ENCODE measurements around the gene LILRB4.
"Not testable (repeated sequence)": the region's sequence is repeated elsewhere in the genome, so short reads cannot be mapped to it uniquely, and the experiment has no call there.

Gene LILRB4

DNA sequence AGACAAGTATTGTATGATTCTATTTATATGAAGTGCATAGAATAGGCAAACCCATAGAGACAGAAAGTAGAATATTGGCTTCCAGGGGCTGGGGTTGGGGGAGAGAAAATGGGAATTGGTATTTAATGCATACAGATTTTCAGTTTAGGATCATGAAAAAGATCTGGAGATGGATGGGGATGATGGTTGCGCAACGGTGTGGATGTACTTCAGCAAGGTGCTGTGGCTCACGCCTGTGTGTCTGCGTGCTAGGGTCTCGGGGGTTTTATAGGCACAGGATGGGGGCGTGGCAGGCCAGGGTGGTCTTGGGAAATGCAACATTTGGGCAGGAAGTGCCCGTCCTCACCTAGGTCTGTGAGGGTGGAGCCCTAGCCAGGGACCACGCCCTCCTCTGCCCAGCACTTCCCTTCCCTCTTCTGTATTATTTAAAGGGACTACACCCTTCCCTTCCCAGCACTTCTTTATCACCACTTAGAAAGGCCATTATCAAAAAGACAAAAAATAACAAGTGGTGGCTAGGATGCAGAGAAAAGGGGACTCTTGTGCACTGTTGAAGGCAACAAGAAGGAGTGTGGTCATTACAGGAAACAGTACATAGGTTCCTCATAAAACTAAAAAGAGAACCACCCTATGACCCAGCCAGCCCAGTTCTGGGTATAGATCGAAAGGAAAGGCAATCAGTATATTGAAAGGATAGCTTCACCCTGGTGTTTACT, 29.0 kb downstream of the LILRB4 start:
- H3K4me3 ChIP-seq (ENCODE audit: low read depth, low read length): no peak overlapping the region

DNA sequence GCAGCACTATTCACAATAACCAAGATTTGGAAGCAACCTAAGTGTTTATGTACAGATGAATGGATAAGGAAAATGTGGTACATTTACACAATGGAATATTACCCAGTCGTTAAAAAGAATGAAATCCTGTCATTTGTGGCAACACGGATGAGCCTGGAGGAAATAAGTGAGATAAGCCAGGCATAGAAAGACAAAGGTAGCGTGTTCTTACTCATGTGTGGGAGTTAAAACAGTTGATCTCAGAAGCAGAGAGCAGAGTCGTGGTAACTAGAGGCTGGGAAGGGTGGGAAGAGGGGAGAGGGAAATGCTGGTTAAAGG, 29.5 kb downstream of the LILRB4 start:
- no peak overlapping the region for H3K4me3 ChIP-seq (ENCODE audit: low read depth, low read length)

DNA sequence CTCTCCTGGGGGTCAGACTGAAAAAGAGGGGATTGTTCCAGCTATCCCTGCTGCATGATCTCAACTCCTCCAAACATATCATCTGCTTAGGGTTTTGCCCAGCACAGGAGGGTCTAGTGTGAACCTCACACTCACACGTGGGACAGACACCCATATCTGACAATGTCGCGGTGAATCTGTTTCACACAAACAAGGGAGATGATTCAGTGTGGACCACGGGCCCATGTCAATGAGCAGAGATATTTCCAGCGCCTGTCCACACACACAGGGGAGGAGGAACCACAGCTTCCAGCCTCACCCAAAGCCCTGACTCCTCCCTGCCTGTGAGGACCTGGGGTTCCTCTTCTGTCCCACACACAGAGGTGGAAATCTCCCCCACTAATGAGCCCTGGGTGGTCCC, 31.9 kb downstream of the LILRB4 start:
- H3K4me3 ChIP-seq (ENCODE audit: low read depth, low read length): no peak overlapping the region

DNA sequence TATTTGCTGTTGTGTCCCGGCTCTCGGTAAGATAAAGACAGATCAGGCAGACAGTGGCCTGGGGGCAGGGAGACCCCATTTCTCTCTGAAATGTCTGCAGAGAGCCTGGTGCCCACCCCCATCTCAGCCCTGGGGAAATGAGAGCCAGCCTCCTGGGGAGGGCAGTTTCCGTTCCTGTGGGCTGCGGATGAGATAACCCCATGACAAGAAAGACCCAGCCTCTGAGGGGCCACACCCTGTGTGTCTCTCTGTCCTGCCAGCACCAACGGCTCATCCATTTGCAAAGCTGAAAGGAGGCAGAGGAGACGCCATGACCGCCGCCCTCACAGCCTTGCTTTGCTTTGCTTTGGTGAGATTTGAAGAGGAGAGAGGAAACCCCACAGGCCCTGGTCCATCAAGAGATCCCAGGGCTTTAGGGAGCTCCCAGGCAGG, 33.3 kb downstream of the LILRB4 start:
- no peak overlapping the region for H3K4me3 ChIP-seq (ENCODE audit: low read depth, low read length)

DNA sequence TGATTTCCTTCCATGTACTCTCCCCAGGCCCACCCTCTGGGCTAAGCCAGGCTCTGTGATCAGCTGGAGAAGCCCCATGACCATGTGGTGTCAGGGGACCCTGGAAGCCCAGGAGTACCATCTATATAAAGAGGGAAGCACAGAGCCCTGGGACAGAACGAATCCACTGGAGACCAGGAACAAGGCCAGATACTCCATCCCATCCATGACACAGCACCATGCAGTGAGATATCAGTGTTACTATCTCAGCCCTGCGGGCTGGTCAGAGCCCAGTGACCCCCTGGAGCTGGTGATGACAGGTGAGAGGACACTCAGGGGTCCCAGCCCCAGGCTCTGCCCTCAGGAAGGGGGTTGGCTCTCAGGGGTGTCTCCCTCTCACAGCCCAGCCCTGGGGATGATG, 34.0 kb downstream of the LILRB4 start:
- H3K4me3 ChIP-seq (ENCODE audit: low read depth, low read length): no peak overlapping the region

DNA sequence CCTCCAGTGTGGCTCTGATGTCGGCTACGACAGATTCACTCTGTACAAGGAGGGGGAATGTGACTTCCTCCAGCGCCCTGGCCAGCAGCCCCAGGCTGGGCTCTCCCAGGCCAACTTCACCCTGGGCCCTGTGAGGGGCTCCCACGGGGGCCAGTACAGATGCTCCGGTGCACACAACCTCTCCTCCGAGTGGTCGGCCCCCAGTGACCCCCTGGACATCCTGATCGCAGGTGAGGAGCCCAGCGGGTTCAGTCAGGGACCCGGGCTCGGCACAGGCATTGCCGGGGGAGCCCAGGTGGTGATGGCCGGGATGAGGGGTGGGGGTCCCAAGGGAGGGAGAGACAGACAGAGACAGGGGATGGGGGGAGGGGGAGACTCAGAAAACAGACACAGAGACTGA, 34.9 kb downstream of the LILRB4 start:
- H3K4me3 ChIP-seq (ENCODE audit: low read depth, low read length): not testable (repeated sequence)

DNA sequence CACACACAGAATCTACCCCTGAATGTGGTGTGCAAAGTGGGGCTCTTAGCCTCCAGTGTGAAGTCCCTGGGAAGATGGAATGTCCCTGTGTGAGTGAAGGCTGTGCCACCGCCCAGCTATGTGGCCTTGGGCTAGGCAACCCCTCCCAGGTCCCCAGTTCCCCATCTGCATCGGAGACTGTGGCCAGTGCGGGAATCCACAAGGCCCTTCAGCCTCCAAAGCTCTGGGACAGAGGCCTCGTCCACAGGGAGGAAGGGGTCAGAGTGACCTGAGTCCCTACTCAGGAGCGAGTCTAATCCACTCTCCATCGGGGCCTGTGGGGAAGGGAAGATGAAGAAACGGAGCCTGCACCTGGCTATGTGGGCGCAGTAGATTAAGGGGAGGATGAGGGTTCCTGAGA, 42.1 kb downstream of the LILRB4 start:
- no peak overlapping the region for H3K4me3 ChIP-seq (ENCODE audit: low read depth, low read length)

DNA sequence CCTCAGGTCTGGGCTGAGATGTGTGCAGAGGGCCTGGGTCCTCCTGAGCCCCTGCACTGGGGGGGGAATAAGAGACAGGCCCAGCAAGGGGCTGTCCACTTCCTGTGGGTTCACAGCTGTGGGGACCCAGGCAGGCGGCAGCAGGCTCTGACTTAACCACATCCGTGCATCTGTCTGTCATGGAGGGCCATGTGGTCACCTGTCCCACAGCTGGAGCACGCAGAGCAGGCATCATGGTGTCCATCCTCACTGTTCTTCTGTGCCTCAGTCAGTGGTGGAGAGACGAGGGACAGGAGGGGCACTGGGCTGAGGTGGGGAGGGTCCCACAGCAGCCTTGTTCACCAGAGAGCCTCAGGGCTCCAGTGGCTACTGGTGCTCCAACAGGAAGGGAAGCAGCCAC, 45.2 kb downstream of the LILRB4 start:
- H3K4me3 ChIP-seq (ENCODE audit: low read depth, low read length): no peak overlapping the region

DNA sequence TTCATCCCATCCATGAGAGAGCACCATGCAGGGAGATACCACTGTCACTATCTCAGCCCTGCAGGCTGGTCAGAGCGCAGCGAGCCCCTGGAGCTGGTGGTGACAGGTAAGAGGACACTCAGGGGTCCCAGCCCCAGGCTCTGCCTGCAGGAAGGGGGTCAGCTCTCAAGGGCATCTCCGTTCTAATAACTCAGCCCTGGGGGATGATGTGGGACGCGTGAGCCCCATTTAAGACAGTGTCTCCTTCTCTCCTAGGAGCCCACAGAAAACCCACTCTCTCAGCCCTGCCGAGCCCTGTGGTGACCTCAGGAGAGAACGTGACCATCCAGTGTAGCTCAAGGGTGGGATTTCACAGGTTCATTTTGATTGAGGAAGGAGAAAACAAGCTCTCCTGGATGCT, 46.0 kb downstream of the LILRB4 start:
- no peak overlapping the region for H3K4me3 ChIP-seq (ENCODE audit: low read depth, low read length)

DNA sequence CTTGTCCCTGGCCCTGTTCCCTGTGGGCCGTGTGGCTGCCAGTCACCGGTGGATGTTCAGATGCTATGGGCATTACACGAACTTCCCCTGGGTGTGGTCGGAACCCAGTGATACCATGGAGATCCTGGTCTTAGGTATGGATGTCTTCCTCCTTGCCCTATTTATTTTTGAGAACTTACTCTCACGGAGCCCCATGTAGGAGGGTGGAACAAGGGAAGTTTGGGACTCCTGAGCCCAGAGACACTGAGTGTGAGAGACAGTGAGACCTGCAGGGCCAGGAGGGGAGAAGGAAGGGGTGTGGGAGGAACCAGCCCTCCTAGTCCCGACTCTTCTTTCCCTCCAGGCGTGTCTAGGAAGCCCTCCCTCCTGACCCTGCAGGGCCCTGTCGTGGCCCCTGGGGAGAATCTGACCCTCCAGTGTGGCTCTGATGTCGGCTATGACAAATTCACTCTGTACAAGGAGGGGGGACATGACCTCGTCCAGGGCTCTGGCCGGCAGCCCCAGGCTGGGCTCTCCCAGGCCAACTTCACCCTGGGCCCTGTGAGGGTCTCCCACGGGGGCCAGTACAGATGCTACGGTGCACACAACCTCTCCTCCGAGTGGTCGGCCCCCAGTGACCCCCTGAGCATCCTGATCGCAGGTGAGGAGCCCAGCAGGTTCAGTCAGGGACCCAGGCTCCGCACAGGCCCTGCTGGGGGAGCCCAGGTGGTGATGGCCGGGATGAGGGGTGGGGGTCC, 46.6 kb downstream of the LILRB4 start:
- no peak overlapping the region for H3K4me3 ChIP-seq (ENCODE audit: low read depth, low read length)

DNA sequence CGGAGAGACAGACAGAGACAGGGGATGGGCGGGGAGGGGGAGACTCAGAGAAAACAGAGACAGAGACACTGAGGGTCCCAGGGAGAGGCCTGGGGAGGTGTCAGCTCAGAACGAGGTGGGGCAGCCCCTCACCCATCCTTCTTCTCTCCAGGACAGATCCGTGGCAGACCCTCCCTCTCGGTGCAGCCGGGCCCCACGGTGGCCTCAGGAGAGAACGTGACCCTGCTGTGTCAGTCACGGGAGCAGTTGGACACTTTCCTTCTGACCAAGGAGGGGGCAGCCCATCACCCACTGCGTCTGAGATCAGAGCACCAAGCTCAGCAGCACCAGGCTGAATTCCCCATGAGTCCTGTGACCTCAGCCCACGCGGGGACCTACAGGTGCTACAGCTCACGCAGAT, 47.2 kb downstream of the LILRB4 start:
- H3K4me3 ChIP-seq (ENCODE audit: low read depth, low read length): not testable (repeated sequence)

Data from iPS-11a (cell line).